OCI-LY7 (cell line): ENCODE data around the gene XIAP. TPM values are rescaled to one million over a fixed set of nuclear protein-coding genes. Genes with fewer than 3 reads are reported as not detected.

Experiments
- BruUV-seq: library from RNA; stranded (reverse); fragments of 400-500 nt; replicated peaks from 2 replicates; lab custom pipeline; 2021; lab: Mats Ljungman, UMichigan
- CTCF ChIA-PET: fragments of 300-600 bp; sonication (Branson Sonifier 250); formaldehyde crosslinking; loops from one replicate; lab custom pipeline; 2022; ENCODE audit warnings: antibody characterized with exemption; ENCODE audit not compliant: unreplicated experiment; lab: Charles Lee
- POLR2A ChIA-PET: fragments of 300-600 bp; sonication (Branson Sonifier 250); formaldehyde crosslinking; loops from one replicate; lab custom pipeline; 2022; ENCODE audit warnings: antibody characterized with exemption; lab: Charles Lee
- DNase-seq: peaks from one replicate; pipeline ENCODE4 v3.0.0-alpha.2; 2015; ENCODE audit warnings: low spot score
- H2AFZ ChIP-seq: fragments of 200-600 bp; sonication (generic), shearing (Covaris generic); 2 replicates; pipeline ENCODE4 v1.6.1; 2014; ENCODE audit warnings: mild to moderate bottlenecking, antibody characterized with exemption, low read length, moderate library complexity
- H3K27ac ChIP-seq: fragments of 200-600 bp; sonication (generic); 2 replicates; pipeline ENCODE4 v1.5.1; 2014; ENCODE audit warnings: mixed run types, low read depth, mild to moderate bottlenecking, moderate library complexity, low read length, inconsistent platforms; ENCODE audit not compliant: poor library complexity, severe bottlenecking
- H3K36me3 ChIP-seq: fragments of 200-600 bp; sonication (generic); 2 replicates; pipeline ENCODE4 v1.6.1; 2014; ENCODE audit warnings: mild to moderate bottlenecking, antibody characterized with exemption, low read length, moderate library complexity, mixed read lengths; ENCODE audit not compliant: insufficient read depth
- H3K4me1 ChIP-seq: fragments of 200-600 bp; sonication (generic); 2 replicates; pipeline ENCODE4 v1.5.1; 2014; ENCODE audit warnings: mild to moderate bottlenecking, low read length; ENCODE audit not compliant: insufficient read depth, poor library complexity, severe bottlenecking
- H3K4me2 ChIP-seq: fragments of 200-600 bp; sonication (generic); 2 replicates; pipeline ENCODE4 v1.6.1; 2014; ENCODE audit warnings: mild to moderate bottlenecking, low read length
- H3K4me3 ChIP-seq: fragments of 200-600 bp; sonication (generic); 2 replicates; pipeline ENCODE4 v1.5.1; 2014; ENCODE audit warnings: mild to moderate bottlenecking, low read depth, low read length; ENCODE audit not compliant: poor library complexity, severe bottlenecking
- H3K79me2 ChIP-seq: fragments of 200-600 bp; sonication (generic); 2 replicates; pipeline ENCODE4 v1.6.1; 2016; ENCODE audit warnings: low read depth, mild to moderate bottlenecking, low read length, moderate library complexity, mixed read lengths; ENCODE audit not compliant: insufficient read depth
- H3K9me2 ChIP-seq: fragments of 200-600 bp; sonication (generic); 2 replicates; pipeline ENCODE4 v1.6.1; 2016; ENCODE audit warnings: mild to moderate bottlenecking, low read length, mixed read lengths; ENCODE audit not compliant: insufficient read depth
- H3K9me3 ChIP-seq: fragments of 200-600 bp; sonication (generic); 2 replicates; pipeline ENCODE4 v1.6.1; 2014; ENCODE audit warnings: mild to moderate bottlenecking, mixed run types, low read length, mixed read lengths
- H4K20me1 ChIP-seq: fragments of 200-600 bp; sonication (generic); 2 replicates; pipeline ENCODE4 v1.6.1; 2014; ENCODE audit warnings: mild to moderate bottlenecking, antibody characterized with exemption, low read length, moderate library complexity, mixed read lengths; ENCODE audit not compliant: insufficient read depth
- CTCF ChIP-seq: fragments of 200-600 bp; sonication (generic); conservative IDR thresholded peaks from 2 replicates; pipeline ENCODE4 v1.5.1; 2014; ENCODE audit warnings: mild to moderate bottlenecking, antibody characterized with exemption, low read length, moderate library complexity, mixed read lengths
- EZH2phosphoT487 ChIP-seq: fragments of 200-600 bp; sonication (generic); IDR thresholded peaks from 2 replicates; pipeline ENCODE4 v1.6.1; 2018; ENCODE audit warnings: low read depth, borderline replicate concordance, mild to moderate bottlenecking, mixed run types, antibody characterized with exemption, low read length, moderate library complexity, mixed read lengths
- intact Hi-C: fragments of 100-400 bp; cut with micrococcal nuclease; formaldehyde crosslinking; loops from one replicate; pipeline ENCODE4 v1.10.0; 2022; ENCODE audit not compliant: unreplicated experiment
- total RNA-seq, 2 experiments: library from RNA; depleted of rRNA in 1 of 2; stranded (reverse); fragments of >200 nt in 1 of 2; shearing (Covaris generic) in 1 of 2; gene quantifications; 2 replicates each; pipeline ENCODE4 v1.2.3, GENCODE V29; 2014 to 2022

XIAP gene
- total RNA-seq, 2 experiments from 2014 or later: 20.2 to 28.7 TPM

- ChIA-PET POLR2A (no interaction called here), CTCF (no interaction called here)
- DNase-seq: no peak
- H2AFZ ChIP-seq: no peak overlapping the region
- H3K9me3 ChIP-seq: no peaks in the 10 kb centered on the region
- H3K9me2 ChIP-seq: no peaks in the 10 kb centered on the region
- H3K4me1 ChIP-seq: no peaks in the 10 kb centered on the region
- no peaks in the 10 kb centered on the region for H3K79me2 ChIP-seq
- BruUV-seq: no TSS peak
- intact Hi-C loops: no loop called here
- H4K20me1 ChIP-seq: no peaks in the 10 kb centered on the region
- TF ChIP-seq EZH2phosphoT487 (no peak), CTCF (no peak)
- H3K4me2 ChIP-seq: no peak overlapping the region
- H3K4me3 ChIP-seq: no peak overlapping the region
- H3K36me3 ChIP-seq: peaks cover 26% of the 10 kb centered on the region
- no peak overlapping the region for H3K27ac ChIP-seq
Measured at GRCh38 chrX:123905332-123905731, 45.5 kb downstream of the XIAP start.

DNA sequence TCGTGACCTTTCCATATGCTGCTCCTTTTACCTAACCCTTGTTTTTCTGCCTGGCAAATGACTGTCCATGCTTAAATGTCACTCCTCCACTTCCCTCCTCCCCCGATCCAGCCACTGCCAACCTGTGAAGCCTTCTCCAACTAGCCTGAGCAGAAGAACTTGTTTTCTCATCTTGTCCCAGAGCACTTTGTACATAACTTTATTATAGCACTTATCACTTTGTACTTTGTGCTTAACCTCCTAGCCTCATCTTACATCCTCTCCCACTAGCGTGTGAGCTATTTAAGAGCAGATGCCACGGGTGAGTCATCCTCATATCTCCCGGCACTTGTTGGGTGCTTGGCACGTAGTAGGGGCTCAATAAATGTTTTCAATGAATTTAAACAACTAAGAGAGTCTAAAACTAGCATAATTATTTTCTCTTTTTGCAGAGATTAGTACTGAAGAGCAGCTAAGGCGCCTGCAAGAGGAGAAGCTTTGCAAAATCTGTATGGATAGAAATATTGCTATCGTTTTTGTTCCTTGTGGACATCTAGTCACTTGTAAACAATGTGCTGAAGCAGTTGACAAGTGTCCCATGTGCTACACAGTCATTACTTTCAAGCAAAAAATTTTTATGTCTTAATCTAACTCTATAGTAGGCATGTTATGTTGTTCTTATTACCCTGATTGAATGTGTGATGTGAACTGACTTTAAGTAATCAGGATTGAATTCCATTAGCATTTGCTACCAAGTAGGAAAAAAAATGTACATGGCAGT lies 46.9 kb downstream of the XIAP start:
- no peak overlapping the region for H3K27ac ChIP-seq
- no peak for TF ChIP-seq CTCF
- no peak for TF ChIP-seq EZH2phosphoT487
- H3K36me3 ChIP-seq: peaks cover 20% of the 10 kb centered on the region; the same call in 1 of the 2 replicates
- intact Hi-C loops: no loop called here
- no peak for DNase-seq
- H4K20me1 ChIP-seq: no peaks in the 10 kb centered on the region
- POLR2A ChIA-PET: interaction anchor here (0.6 kb wide), 1 partner anchor 37 kb away, joined by 4 read pairs; no protein-coding TSS in a partner anchor
- no peaks in the 10 kb centered on the region for H3K4me1 ChIP-seq
- H3K4me2 ChIP-seq: no peak overlapping the region
- H3K4me3 ChIP-seq: no peak overlapping the region
- CTCF ChIA-PET: no interaction called here
- H3K9me2 ChIP-seq: no peaks in the 10 kb centered on the region
- BruUV-seq: no TSS peak
- H2AFZ ChIP-seq: no peak overlapping the region
- no peaks in the 10 kb centered on the region for H3K79me2 ChIP-seq
- no peaks in the 10 kb centered on the region for H3K9me3 ChIP-seq

DNA sequence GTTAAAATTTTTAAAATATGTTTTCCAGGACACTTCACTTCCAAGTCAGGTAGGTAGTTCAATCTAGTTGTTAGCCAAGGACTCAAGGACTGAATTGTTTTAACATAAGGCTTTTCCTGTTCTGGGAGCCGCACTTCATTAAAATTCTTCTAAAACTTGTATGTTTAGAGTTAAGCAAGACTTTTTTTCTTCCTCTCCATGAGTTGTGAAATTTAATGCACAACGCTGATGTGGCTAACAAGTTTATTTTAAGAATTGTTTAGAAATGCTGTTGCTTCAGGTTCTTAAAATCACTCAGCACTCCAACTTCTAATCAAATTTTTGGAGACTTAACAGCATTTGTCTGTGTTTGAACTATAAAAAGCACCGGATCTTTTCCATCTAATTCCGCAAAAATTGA lies 49.7 kb downstream of the XIAP start:
- no peak overlapping the region for H3K27ac ChIP-seq
- no peaks in the 10 kb centered on the region for H3K4me1 ChIP-seq
- ChIA-PET CTCF (no interaction called here), POLR2A (no interaction called here)
- peaks cover 20% of the 10 kb centered on the region; the same call in 1 of the 2 replicates for H3K36me3 ChIP-seq
- no peak overlapping the region for H2AFZ ChIP-seq
- H3K79me2 ChIP-seq: no peaks in the 10 kb centered on the region
- no peak for DNase-seq
- H3K9me3 ChIP-seq: no peaks in the 10 kb centered on the region
- no peaks in the 10 kb centered on the region for H4K20me1 ChIP-seq
- no peak overlapping the region for H3K4me2 ChIP-seq
- TF ChIP-seq CTCF: no peak
- no peak for TF ChIP-seq EZH2phosphoT487
- no peak overlapping the region for H3K4me3 ChIP-seq
- intact Hi-C loops: no loop called here
- BruUV-seq: TSS peak; percentile 17
- H3K9me2 ChIP-seq: no peaks in the 10 kb centered on the region
